HepG2 (cell line): ENCODE data around the gene RPL19. TPM values are rescaled to one million over a fixed set of nuclear protein-coding genes. Genes with fewer than 3 reads are reported as not detected.

Experiments
- KDM2A ChIP-seq: sonication (generic); formaldehyde crosslinking; IDR thresholded peaks from 2 replicates; pipeline ENCODE4 v1.4.0; 2020; ENCODE audit warnings: low read depth, missing genetic modification reagents, borderline replicate concordance
- KDM6A ChIP-seq: IDR thresholded peaks from 2 replicates; pipeline ENCODE4 v1.6.1; 2016; ENCODE audit warnings: low read depth
- USF2 ChIP-seq, 2 experiments: sonication (generic) in 1 of 2; formaldehyde crosslinking in 1 of 2; IDR thresholded peaks; 2 replicates each; pipeline versions ENCODE4 v1.5.1 to v1.6.1; 2011 to 2020; ENCODE audit warnings: borderline replicate concordance in 1 of 2, low read depth in 1 of 2, low read length in 1 of 2, mild to moderate bottlenecking in 1 of 2, missing genetic modification reagents in 1 of 2, moderate library complexity in 1 of 2
- YEATS2 ChIP-seq: sonication (generic); formaldehyde crosslinking; IDR thresholded peaks from 2 replicates; pipeline ENCODE4 v1.4.0; 2020; ENCODE audit warnings: missing genetic modification reagents, borderline replicate concordance
- ZNF12 ChIP-seq: sonication (generic); formaldehyde crosslinking; IDR thresholded peaks from 2 replicates; pipeline ENCODE4 v1.5.0; 2020; ENCODE audit warnings: missing genetic modification reagents
- ZNF317 ChIP-seq: sonication (generic); formaldehyde crosslinking; IDR thresholded peaks from 2 replicates; pipeline ENCODE4 v1.5.0; 2020; ENCODE audit warnings: mild to moderate bottlenecking, missing genetic modification reagents
- ZNF766 ChIP-seq: sonication (generic); formaldehyde crosslinking; IDR thresholded peaks from 2 replicates; pipeline ENCODE4 v1.5.0; 2020; ENCODE audit warnings: missing genetic modification reagents, borderline replicate concordance
- ZNF792 ChIP-seq: IDR thresholded peaks from 2 replicates; pipeline ENCODE4 v1.6.1; 2016
- polyA plus RNA-seq, 8 experiments: library from polyadenylated mRNA; depleted of rRNA in 3 of 8; stranded (reverse) in 7 of 8; unstranded in 1 of 8; fragments of >200 nt; fragmentation: Illumina TruSeq in 4 of 8; extraction: Trizol in 4 of 8; gene quantifications; 2 replicates each; pipeline versions ENCODE4 v1.2.1 to v1.2.3, GENCODE V29; 2011 to 2016; ENCODE audit warnings: low read depth in 4 of 8, missing spikeins in 1 of 8, mixed read lengths in 1 of 8; ENCODE audit not compliant: insufficient read depth in 1 of 8
- total RNA-seq, 5 experiments: library from RNA; depleted of rRNA; stranded (reverse); fragments of >200 nt; fragmentation: Illumina TruSeq; extraction: Trizol; gene quantifications; 2 replicates each; pipeline ENCODE4 v1.2.3, GENCODE V29; 2016; ENCODE audit warnings: low read depth in 1 of 5
- TF ChIP-seq, protein P1 (sequence below): sonication (generic); formaldehyde crosslinking; IDR thresholded peaks from 2 replicates; pipeline ENCODE4 v1.5.0; 2020; ENCODE audit warnings: mild to moderate bottlenecking, missing genetic modification reagents
- TF ChIP-seq, protein P2 (sequence below): sonication (generic); formaldehyde crosslinking; IDR thresholded peaks from 2 replicates; pipeline ENCODE4 v1.4.0; 2020; ENCODE audit warnings: missing genetic modification reagents
- TF ChIP-seq, protein P3 (sequence below): sonication (generic); formaldehyde crosslinking; IDR thresholded peaks from 2 replicates; pipeline ENCODE4 v1.8.0; 2022; ENCODE audit warnings: missing genetic modification reagents, mild to moderate bottlenecking, inconsistent platforms, borderline replicate concordance
- TF ChIP-seq, protein P4 (sequence below): sonication (generic); formaldehyde crosslinking; IDR thresholded peaks from 2 replicates; pipeline ENCODE4 v1.4.0; 2020; ENCODE audit warnings: mild to moderate bottlenecking, missing genetic modification reagents
- TF ChIP-seq, protein P5 (sequence below): sonication (generic); formaldehyde crosslinking; IDR thresholded peaks from 2 replicates; pipeline ENCODE4 v1.5.1; 2020; ENCODE audit warnings: mild to moderate bottlenecking, moderate library complexity, missing genetic modification reagents

The RPL19 gene
- total and polyA plus RNA-seq, 2 of the 13 experiments (the other 11 are each of a cell fraction or from before 2014, with no cell fraction given) = 2,522 to 2,768 TPM

- TF ChIP-seq, protein P1, sequence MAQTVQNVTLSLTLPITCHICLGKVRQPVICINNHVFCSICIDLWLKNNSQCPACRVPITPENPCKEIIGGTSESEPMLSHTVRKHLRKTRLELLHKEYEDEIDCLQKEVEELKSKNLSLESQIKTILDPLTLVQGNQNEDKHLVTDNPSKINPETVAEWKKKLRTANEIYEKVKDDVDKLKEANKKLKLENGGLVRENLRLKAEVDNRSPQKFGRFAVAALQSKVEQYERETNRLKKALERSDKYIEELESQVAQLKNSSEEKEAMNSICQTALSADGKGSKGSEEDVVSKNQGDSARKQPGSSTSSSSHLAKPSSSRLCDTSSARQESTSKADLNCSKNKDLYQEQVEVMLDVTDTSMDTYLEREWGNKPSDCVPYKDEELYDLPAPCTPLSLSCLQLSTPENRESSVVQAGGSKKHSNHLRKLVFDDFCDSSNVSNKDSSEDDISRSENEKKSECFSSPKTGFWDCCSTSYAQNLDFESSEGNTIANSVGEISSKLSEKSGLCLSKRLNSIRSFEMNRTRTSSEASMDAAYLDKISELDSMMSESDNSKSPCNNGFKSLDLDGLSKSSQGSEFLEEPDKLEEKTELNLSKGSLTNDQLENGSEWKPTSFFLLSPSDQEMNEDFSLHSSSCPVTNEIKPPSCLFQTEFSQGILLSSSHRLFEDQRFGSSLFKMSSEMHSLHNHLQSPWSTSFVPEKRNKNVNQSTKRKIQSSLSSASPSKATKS = no peak
- TF ChIP-seq ZNF766 (CRISPR knock-in tag) = no peak
- TF ChIP-seq ZNF317 (CRISPR knock-in tag) = no peak
- peak; percentile 95 for TF ChIP-seq USF2 (IDR thresholded peaks at IDR 0.05; ENCODE audit: low read depth, low read length)
- 0 out of 2 replicates have a peak, but pooled peaks have one; percentile 95 for TF ChIP-seq USF2 (CRISPR knock-in tag; IDR thresholded peaks at IDR 0.05; ENCODE audit: borderline replicate concordance)
- 0 out of 2 replicates have a peak, but pooled peaks have one; percentile 85 for TF ChIP-seq YEATS2 (CRISPR knock-in tag)
- TF ChIP-seq, protein P2, sequence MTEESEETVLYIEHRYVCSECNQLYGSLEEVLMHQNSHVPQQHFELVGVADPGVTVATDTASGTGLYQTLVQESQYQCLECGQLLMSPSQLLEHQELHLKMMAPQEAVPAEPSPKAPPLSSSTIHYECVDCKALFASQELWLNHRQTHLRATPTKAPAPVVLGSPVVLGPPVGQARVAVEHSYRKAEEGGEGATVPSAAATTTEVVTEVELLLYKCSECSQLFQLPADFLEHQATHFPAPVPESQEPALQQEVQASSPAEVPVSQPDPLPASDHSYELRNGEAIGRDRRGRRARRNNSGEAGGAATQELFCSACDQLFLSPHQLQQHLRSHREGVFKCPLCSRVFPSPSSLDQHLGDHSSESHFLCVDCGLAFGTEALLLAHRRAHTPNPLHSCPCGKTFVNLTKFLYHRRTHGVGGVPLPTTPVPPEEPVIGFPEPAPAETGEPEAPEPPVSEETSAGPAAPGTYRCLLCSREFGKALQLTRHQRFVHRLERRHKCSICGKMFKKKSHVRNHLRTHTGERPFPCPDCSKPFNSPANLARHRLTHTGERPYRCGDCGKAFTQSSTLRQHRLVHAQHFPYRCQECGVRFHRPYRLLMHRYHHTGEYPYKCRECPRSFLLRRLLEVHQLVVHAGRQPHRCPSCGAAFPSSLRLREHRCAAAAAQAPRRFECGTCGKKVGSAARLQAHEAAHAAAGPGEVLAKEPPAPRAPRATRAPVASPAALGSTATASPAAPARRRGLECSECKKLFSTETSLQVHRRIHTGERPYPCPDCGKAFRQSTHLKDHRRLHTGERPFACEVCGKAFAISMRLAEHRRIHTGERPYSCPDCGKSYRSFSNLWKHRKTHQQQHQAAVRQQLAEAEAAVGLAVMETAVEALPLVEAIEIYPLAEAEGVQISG (CRISPR knock-in tag) = peak; percentile 98
- TF ChIP-seq, protein P3, sequence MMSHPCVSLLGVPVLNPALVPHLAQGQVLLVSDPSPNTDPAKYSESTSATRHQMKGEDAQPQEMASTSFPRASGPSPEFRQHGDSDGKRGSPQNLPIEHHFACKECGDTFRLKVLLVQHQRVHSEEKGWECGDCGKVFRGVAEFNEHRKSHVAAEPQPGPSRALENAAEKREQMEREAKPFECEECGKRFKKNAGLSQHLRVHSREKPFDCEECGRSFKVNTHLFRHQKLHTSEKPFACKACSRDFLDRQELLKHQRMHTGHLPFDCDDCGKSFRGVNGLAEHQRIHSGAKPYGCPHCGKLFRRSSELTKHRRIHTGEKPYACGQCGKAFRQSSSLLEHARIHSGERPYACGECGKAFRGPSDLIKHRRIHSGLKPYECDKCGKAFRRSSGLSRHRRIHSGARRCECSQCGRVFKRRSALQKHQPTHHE (CRISPR knock-in tag) = peak; percentile 74
- TF ChIP-seq, protein P4, sequence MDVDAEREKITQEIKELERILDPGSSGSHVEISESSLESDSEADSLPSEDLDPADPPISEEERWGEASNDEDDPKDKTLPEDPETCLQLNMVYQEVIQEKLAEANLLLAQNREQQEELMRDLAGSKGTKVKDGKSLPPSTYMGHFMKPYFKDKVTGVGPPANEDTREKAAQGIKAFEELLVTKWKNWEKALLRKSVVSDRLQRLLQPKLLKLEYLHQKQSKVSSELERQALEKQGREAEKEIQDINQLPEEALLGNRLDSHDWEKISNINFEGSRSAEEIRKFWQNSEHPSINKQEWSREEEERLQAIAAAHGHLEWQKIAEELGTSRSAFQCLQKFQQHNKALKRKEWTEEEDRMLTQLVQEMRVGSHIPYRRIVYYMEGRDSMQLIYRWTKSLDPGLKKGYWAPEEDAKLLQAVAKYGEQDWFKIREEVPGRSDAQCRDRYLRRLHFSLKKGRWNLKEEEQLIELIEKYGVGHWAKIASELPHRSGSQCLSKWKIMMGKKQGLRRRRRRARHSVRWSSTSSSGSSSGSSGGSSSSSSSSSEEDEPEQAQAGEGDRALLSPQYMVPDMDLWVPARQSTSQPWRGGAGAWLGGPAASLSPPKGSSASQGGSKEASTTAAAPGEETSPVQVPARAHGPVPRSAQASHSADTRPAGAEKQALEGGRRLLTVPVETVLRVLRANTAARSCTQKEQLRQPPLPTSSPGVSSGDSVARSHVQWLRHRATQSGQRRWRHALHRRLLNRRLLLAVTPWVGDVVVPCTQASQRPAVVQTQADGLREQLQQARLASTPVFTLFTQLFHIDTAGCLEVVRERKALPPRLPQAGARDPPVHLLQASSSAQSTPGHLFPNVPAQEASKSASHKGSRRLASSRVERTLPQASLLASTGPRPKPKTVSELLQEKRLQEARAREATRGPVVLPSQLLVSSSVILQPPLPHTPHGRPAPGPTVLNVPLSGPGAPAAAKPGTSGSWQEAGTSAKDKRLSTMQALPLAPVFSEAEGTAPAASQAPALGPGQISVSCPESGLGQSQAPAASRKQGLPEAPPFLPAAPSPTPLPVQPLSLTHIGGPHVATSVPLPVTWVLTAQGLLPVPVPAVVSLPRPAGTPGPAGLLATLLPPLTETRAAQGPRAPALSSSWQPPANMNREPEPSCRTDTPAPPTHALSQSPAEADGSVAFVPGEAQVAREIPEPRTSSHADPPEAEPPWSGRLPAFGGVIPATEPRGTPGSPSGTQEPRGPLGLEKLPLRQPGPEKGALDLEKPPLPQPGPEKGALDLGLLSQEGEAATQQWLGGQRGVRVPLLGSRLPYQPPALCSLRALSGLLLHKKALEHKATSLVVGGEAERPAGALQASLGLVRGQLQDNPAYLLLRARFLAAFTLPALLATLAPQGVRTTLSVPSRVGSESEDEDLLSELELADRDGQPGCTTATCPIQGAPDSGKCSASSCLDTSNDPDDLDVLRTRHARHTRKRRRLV (CRISPR knock-in tag) = 0 out of 2 replicates have a peak, but pooled peaks have one; percentile 4
- TF ChIP-seq KDM2A (CRISPR knock-in tag) = 0 out of 2 replicates have a peak, but pooled peaks have one; percentile 22
- TF ChIP-seq, protein P5, sequence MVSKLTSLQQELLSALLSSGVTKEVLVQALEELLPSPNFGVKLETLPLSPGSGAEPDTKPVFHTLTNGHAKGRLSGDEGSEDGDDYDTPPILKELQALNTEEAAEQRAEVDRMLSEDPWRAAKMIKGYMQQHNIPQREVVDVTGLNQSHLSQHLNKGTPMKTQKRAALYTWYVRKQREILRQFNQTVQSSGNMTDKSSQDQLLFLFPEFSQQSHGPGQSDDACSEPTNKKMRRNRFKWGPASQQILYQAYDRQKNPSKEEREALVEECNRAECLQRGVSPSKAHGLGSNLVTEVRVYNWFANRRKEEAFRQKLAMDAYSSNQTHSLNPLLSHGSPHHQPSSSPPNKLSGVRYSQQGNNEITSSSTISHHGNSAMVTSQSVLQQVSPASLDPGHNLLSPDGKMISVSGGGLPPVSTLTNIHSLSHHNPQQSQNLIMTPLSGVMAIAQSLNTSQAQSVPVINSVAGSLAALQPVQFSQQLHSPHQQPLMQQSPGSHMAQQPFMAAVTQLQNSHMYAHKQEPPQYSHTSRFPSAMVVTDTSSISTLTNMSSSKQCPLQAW = peak; percentile 75; the same call in 1 of the 2 replicates
- TF ChIP-seq ZNF12 (CRISPR knock-in tag) = no peak
- 0 out of 2 replicates have a peak, but pooled peaks have one; percentile 5 for TF ChIP-seq ZNF792 (CRISPR knock-in tag)
- TF ChIP-seq KDM6A (CRISPR knock-in tag) = 0 out of 2 replicates have a peak, but pooled peaks have one; percentile 6
Observed at GRCh38 chr17:39199820-39200069, 338 bp upstream of the RPL19 start (continued).
